MM.1S (cell line): Measurements from ENCODE around the gene FLNC.

Source experiments
- DNase-seq: peaks from one replicate; pipeline ENCODE4 v3.0.0-alpha.2; 2015
- H2AFZ ChIP-seq: fragments of 300-600 bp; sonication (generic); 2 replicates; pipeline ENCODE4 v1.6.0; 2016; ENCODE audit warnings: antibody characterized with exemption, low read length
- H3F3A ChIP-seq: fragments of 300-600 bp; sonication (generic); 2 replicates; pipeline ENCODE4 v1.6.1; 2016; ENCODE audit warnings: mild to moderate bottlenecking, antibody characterized with exemption, low read length, moderate library complexity, mixed read lengths; ENCODE audit not compliant: insufficient read depth
- H3K27ac ChIP-seq: fragments of 300-600 bp; sonication (generic); 2 replicates; pipeline ENCODE4 v1.5.1; 2016; ENCODE audit warnings: mild to moderate bottlenecking, low read length
- H3K27me3 ChIP-seq: fragments of 300-600 bp; sonication (generic); replicated peaks from 2 replicates; pipeline ENCODE4 v1.6.0; 2016; ENCODE audit warnings: low read length; ENCODE audit not compliant: insufficient read depth
- H3K36me3 ChIP-seq: fragments of 300-600 bp; sonication (generic); replicated peaks from 2 replicates; pipeline ENCODE4 v1.6.1; 2016; ENCODE audit warnings: mild to moderate bottlenecking, low read length, mixed read lengths; ENCODE audit not compliant: insufficient read depth
- H3K4me1 ChIP-seq: fragments of 300-600 bp; sonication (generic); 2 replicates; pipeline ENCODE4 v1.6.1; 2016; ENCODE audit warnings: low read length, mixed read lengths
- H3K4me2 ChIP-seq: fragments of 300-600 bp; sonication (generic); 2 replicates; pipeline ENCODE4 v1.6.0; 2016; ENCODE audit warnings: low read depth, low read length
- H3K4me3 ChIP-seq: fragments of 300-600 bp; sonication (generic); 2 replicates; pipeline ENCODE4 v1.5.1; 2016; ENCODE audit warnings: low read length, mixed read lengths
- H3K79me2 ChIP-seq: fragments of 300-600 bp; sonication (generic); 2 replicates; pipeline ENCODE4 v1.6.1; 2016; ENCODE audit warnings: mixed run types, low read length, mixed read lengths
- H3K9ac ChIP-seq: fragments of 300-600 bp; sonication (generic); 2 replicates; pipeline ENCODE4 v1.6.1; 2016; ENCODE audit warnings: low read length, mixed read lengths
- H3K9me2 ChIP-seq: fragments of 300-600 bp; sonication (generic); replicated peaks from 2 replicates; pipeline ENCODE4 v1.6.1; 2016; ENCODE audit warnings: mild to moderate bottlenecking, low read length, mixed read lengths; ENCODE audit not compliant: insufficient read depth
- H3K9me3 ChIP-seq: fragments of 300-600 bp; sonication (generic); replicated peaks from 2 replicates; pipeline ENCODE4 v1.6.1; 2016; ENCODE audit warnings: mild to moderate bottlenecking, low read length, mixed read lengths; ENCODE audit not compliant: insufficient read depth
- H4K20me1 ChIP-seq: fragments of 300-600 bp; sonication (generic); 2 replicates; pipeline ENCODE4 v1.6.1; 2016; ENCODE audit warnings: mild to moderate bottlenecking, low read length, moderate library complexity, mixed read lengths; ENCODE audit not compliant: insufficient read depth
- EZH2 ChIP-seq: fragments of 300-600 bp; sonication (generic); optimal IDR thresholded peaks from 2 replicates; pipeline ENCODE3; 2017; ENCODE audit warnings: low read depth, mild to moderate bottlenecking, antibody characterized with exemption, low read length, mixed read lengths
- EZH2phosphoT487 ChIP-seq: fragments of 300-600 bp; sonication (generic); IDR thresholded peaks from 2 replicates; pipeline ENCODE4 v1.6.1; 2018; ENCODE audit warnings: antibody characterized with exemption, low read length
- TF ChIP-seq, protein P1 (sequence below): fragments of 300-600 bp; sonication (generic); IDR thresholded peaks from 2 replicates; pipeline ENCODE4 v1.5.1; 2016; ENCODE audit warnings: antibody characterized with exemption, low read length, mixed read lengths

FLNC gene

DNA sequence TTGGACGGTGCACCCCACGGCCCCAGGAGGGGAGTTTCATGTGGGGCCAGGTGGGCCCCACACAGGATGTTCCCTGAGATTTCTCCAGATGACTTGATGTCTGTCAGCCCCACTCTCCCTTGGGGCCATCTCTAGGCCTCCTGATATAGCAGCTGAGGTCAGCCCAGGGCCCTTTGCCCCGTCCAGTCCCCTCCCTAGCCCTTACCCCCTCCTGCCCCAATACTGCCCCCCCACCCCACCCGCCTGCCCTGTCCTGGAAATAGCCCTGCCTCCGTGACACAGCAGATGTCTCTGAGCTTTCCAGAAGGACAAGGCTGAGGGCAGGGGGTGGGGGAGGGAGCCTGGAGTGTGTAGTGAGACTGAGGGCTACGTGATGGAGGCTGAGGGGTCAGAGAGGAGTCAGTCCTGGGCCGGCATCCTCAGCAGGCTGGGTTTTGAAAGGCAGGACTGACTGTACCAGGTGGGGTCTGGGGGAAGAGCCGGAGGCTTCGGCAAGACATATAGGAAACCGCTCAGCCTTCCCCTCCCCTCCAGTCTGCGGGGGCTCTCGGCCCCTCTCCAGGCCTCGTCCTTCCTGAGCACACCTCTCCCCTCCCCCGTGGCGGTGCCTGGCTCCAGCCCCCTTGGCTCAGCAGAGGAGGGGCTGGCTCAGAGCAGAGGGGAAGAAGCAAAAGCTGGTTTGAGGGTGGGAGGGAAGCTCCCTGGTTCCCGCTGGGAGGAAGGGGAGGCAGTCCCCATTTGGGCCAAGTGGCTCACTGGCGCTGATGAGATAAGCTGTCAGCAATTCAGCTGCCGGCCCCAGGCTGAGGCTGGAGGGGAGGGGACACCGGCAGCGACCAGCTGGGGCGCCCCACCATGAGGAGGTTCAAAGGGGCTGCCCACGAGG, 2.0 kb downstream of the FLNC start:
- no peaks in the 10 kb centered on the region for H3F3A ChIP-seq

DNA sequence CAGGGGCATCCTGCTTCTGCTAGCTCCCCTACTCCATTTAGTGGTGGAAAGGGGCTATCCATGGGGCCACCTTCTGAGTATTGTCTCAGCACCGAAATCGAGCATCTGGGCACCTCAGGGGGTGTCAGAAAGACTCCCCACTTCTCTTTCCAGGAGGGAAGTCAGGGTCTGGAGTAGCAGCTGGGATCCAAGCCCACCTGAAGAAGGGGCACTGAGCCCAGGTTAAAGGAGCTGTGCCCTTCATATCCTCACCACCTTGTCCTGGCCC, 2.6 kb downstream of the FLNC start:
- H3K27ac ChIP-seq: no peak overlapping the region
- H3F3A ChIP-seq: no peaks in the 10 kb centered on the region
- no peak for TF ChIP-seq EZH2
- H3K9me2 ChIP-seq: no peaks in the 10 kb centered on the region
- DNase-seq: no peak
- no peaks in the 10 kb centered on the region for H3K9me3 ChIP-seq
- no peak overlapping the region for H3K4me3 ChIP-seq
- no peaks in the 10 kb centered on the region for H4K20me1 ChIP-seq
- H3K36me3 ChIP-seq: no peaks in the 10 kb centered on the region
- H3K79me2 ChIP-seq: no peaks in the 10 kb centered on the region
- no peak overlapping the region for H3K4me2 ChIP-seq
- no peak overlapping the region for H2AFZ ChIP-seq
- no peak overlapping the region for H3K9ac ChIP-seq
- H3K4me1 ChIP-seq: no peaks in the 10 kb centered on the region; the same call in 1 of the 2 replicates
- H3K27me3 ChIP-seq: peaks cover 49% of the 10 kb centered on the region

More for the DNA sequence above, 2.0 kb downstream of the FLNC start:
- no peaks in the 10 kb centered on the region for H3K36me3 ChIP-seq
- no peak overlapping the region for H3K9ac ChIP-seq
- H4K20me1 ChIP-seq: no peaks in the 10 kb centered on the region
- no peak for DNase-seq
- no peak overlapping the region for H3K4me3 ChIP-seq
- H3K27ac ChIP-seq: no peak overlapping the region
- H3K9me3 ChIP-seq: no peaks in the 10 kb centered on the region
- no peaks in the 10 kb centered on the region for H3K9me2 ChIP-seq
- H3K4me2 ChIP-seq: no peak overlapping the region
- H3K27me3 ChIP-seq: peaks cover 49% of the 10 kb centered on the region
- no peak overlapping the region for H2AFZ ChIP-seq
- H3K79me2 ChIP-seq: no peaks in the 10 kb centered on the region
- TF ChIP-seq, protein P1, sequence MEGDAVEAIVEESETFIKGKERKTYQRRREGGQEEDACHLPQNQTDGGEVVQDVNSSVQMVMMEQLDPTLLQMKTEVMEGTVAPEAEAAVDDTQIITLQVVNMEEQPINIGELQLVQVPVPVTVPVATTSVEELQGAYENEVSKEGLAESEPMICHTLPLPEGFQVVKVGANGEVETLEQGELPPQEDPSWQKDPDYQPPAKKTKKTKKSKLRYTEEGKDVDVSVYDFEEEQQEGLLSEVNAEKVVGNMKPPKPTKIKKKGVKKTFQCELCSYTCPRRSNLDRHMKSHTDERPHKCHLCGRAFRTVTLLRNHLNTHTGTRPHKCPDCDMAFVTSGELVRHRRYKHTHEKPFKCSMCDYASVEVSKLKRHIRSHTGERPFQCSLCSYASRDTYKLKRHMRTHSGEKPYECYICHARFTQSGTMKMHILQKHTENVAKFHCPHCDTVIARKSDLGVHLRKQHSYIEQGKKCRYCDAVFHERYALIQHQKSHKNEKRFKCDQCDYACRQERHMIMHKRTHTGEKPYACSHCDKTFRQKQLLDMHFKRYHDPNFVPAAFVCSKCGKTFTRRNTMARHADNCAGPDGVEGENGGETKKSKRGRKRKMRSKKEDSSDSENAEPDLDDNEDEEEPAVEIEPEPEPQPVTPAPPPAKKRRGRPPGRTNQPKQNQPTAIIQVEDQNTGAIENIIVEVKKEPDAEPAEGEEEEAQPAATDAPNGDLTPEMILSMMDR: no peak
- no peak for TF ChIP-seq EZH2
- no peak for TF ChIP-seq EZH2phosphoT487
- H3K4me1 ChIP-seq: no peaks in the 10 kb centered on the region; the same call in 1 of the 2 replicates

DNA sequence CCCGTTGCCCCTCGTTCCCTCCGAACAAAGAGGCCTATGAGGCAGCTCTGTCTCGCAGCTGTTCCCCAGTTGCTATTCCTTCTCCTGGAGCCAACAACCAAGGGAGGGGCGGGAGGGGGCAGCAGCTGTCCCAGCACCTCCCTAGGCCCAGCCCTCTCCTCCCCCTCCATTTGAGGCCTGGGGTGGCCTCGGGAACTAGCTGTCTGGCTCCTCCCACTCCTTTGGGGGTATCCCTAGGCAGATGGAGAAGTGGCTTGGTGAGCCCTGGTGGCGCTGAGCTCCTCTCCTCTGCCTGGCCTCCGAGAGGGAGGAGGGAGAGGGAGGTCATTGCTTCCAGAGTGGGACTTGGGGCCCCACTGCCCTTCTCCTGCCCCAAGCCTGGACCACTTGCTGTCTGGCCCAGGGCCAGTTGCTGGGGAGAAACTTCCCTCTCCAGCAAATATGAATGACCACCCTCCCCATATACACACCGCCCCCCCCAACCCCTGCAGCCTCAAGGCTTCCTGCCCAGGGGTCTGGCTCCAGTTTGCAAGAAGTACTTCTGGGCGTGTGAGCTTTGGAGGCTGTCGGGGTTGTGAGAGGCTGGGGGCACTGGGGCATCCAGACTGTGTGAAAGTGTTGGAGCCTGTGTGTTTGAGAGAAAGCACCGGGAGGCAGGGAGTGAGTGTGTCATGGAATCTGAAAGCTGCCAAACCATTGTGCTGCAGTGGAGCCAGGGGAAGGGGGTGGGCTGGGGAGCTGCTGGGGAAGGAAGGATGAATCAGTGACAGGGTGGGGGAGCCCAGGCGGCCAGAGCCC, 3.1 kb downstream of the FLNC start:
- no peaks in the 10 kb centered on the region for H3K79me2 ChIP-seq
- no peak for DNase-seq
- H3K27ac ChIP-seq: no peak overlapping the region
- no peak overlapping the region for H3K4me3 ChIP-seq
- peaks cover 49% of the 10 kb centered on the region for H3K27me3 ChIP-seq
- H3K36me3 ChIP-seq: no peaks in the 10 kb centered on the region
- no peak overlapping the region for H3K9ac ChIP-seq
- H3K9me2 ChIP-seq: no peaks in the 10 kb centered on the region
- no peak overlapping the region for H2AFZ ChIP-seq
- H3K9me3 ChIP-seq: no peaks in the 10 kb centered on the region
- TF ChIP-seq, protein P1: no peak
- TF ChIP-seq EZH2phosphoT487: no peak
- no peaks in the 10 kb centered on the region for H4K20me1 ChIP-seq
- no peaks in the 10 kb centered on the region; the same call in 1 of the 2 replicates for H3K4me1 ChIP-seq
- H3F3A ChIP-seq: no peaks in the 10 kb centered on the region
- no peak overlapping the region for H3K4me2 ChIP-seq
